Measurements from ENCODE around the gene RASGRP1. TPM values are rescaled to one million over a fixed set of nuclear protein-coding genes. Genes with fewer than 3 reads are reported as not detected.

Gene RASGRP1
- total RNA-seq, 1 experiment from 2014 or later, result 2.8 TPM

GRCh38 chr15:38608682-38609081 is 44.1 kb upstream of the RASGRP1 start:
- no peak for ATAC-seq
- TF ChIP-seq MXD4 (CRISPR knock-in tag; IDR thresholded peaks at IDR 0.05; ENCODE audit: borderline replicate concordance) (no peak), ZNF121 (CRISPR knock-in tag; IDR thresholded peaks at IDR 0.05) (no peak), GRHL2 (CRISPR knock-in tag; IDR thresholded peaks at IDR 0.05; ENCODE audit: insufficient replicate concordance, severe bottlenecking) (no peak), RELA (CRISPR knock-in tag; IDR thresholded peaks at IDR 0.05; ENCODE audit: borderline replicate concordance) (no peak), ZBTB21 (CRISPR knock-in tag; IDR thresholded peaks at IDR 0.05; ENCODE audit: borderline replicate concordance) (no peak), ZNF512 (CRISPR knock-in tag; IDR thresholded peaks at IDR 0.05; ENCODE audit: borderline replicate concordance) (no peak), ZNF416 (CRISPR knock-in tag; IDR thresholded peaks at IDR 0.05) (no peak), PREB (CRISPR knock-in tag; IDR thresholded peaks at IDR 0.05; ENCODE audit: borderline replicate concordance) (no peak), NFATC4 (CRISPR knock-in tag; IDR thresholded peaks at IDR 0.05) (no peak), ZNF425 (CRISPR knock-in tag; conservative IDR thresholded peaks at IDR 0.05) (no peak), TEAD4 (CRISPR knock-in tag; IDR thresholded peaks at IDR 0.05) (no peak), E2F5 (CRISPR knock-in tag; IDR thresholded peaks at IDR 0.05) (no peak), NR1H2 (CRISPR knock-in tag; IDR thresholded peaks at IDR 0.05) (no peak), ZNF232 (CRISPR knock-in tag; IDR thresholded peaks at IDR 0.05) (no peak), RORB (CRISPR knock-in tag; IDR thresholded peaks at IDR 0.05) (no peak)
- H3K27me3 Mint-ChIP-seq (ENCODE audit: low read depth), result no peaks in the 10 kb centered on the region
- 0 out of 2 replicates have a peak, but pooled peaks cover 4% of the 10 kb centered on the region for H3K9me3 Mint-ChIP-seq
- H3K27ac Mint-ChIP-seq, result no peak overlapping the region
- DNase-seq (ENCODE audit: low spot score), result no peak
- ChIA-PET POLR2A (no interaction called here), CTCF (interaction anchor here (2.6 kb wide), 1 partner anchor 45 kb away, joined by 11 read pairs; no protein-coding TSS in a partner anchor)
- H3K4me1 Mint-ChIP-seq, result peaks cover 15% of the 10 kb centered on the region
- H3K36me3 Mint-ChIP-seq, result no peaks in the 10 kb centered on the region
- no peak overlapping the region for H3K4me3 Mint-ChIP-seq

- Mint-ChIP-seq H3K27ac (no peak overlapping the region), H3K4me3 (no peak overlapping the region), H3K9me3 (no peaks in the 10 kb centered on the region), H3K36me3 (no peaks in the 10 kb centered on the region), H3K4me1 (peaks cover 13% of the 10 kb centered on the region), H3K27me3 (ENCODE audit: low read depth) (no peaks in the 10 kb centered on the region)
- no peak for ATAC-seq
- POLR2A ChIA-PET, result no interaction called here
- CTCF ChIA-PET, result interaction anchor here (1.1 to 3.2 kb wide), 2 partner anchors 42 to 165 kb away, joined by 3 to 22 read pairs; partner anchors contain the start of gene RASGRP1
- no peak for DNase-seq (ENCODE audit: low spot score)
- no peak for TF ChIP-seq USF2 (CRISPR knock-in tag; IDR thresholded peaks at IDR 0.05)
- TF ChIP-seq JAZF1 (CRISPR knock-in tag; IDR thresholded peaks at IDR 0.05), result no peak
- no peak for TF ChIP-seq NR1H2 (CRISPR knock-in tag; IDR thresholded peaks at IDR 0.05)
- TF ChIP-seq FOXK1 (CRISPR knock-in tag; IDR thresholded peaks at IDR 0.05), result no peak
- TF ChIP-seq ELF4 (CRISPR knock-in tag; IDR thresholded peaks at IDR 0.05; ENCODE audit: low read depth), result no peak
- no peak for TF ChIP-seq ZNF532 (CRISPR knock-in tag; IDR thresholded peaks at IDR 0.05; ENCODE audit: borderline replicate concordance)
- TF ChIP-seq ZNF232 (CRISPR knock-in tag; IDR thresholded peaks at IDR 0.05), result no peak
- TF ChIP-seq ATF3 (CRISPR knock-in tag; conservative IDR thresholded peaks at IDR 0.05), result no peak
- TF ChIP-seq FOXP4 (CRISPR knock-in tag; IDR thresholded peaks at IDR 0.05), result no peak
These were observed 41.1 kb upstream of the RASGRP1 start for GRCh38 chr15:38605744-38606143.
